Omental fat pad (tissue), 4 donors: ENCODE measurements around the gene ABCD3. TPM values are rescaled to one million over a fixed set of nuclear protein-coding genes. Genes with fewer than 3 reads are reported as not detected.
"Not testable (repeated sequence)": the region's sequence is repeated elsewhere in the genome, so short reads cannot be mapped to it uniquely, and the experiment has no call there.

Experiments used
- ATAC-seq: fragments of 150-250 bp; one replicate; pipeline ENCODE4 v1.9.1; 2016; ENCODE audit warnings: mild to moderate bottlenecking, moderate library complexity; ENCODE audit not compliant: low FRiP score
- DNase-seq: peaks from one replicate; pipeline ENCODE4 v3.0.0-alpha.2; 2019; ENCODE audit warnings: low spot score
- total RNA-seq, 4 donors: library from RNA; depleted of rRNA; stranded (reverse); fragments of >200 nt; gene quantifications; one replicate each; pipeline ENCODE4 v1.1.0, GENCODE V29; 2016
- TF ChIP-seq, protein P1 (sequence below), 3 donors: fragments of 450-650 bp; IDR thresholded peaks; one replicate each; pipeline ENCODE4 v1.5.1; 2016 to 2017; ENCODE audit warnings: antibody characterized with exemption in 3 of 3, mild to moderate bottlenecking in 3 of 3, moderate library complexity in 2 of 3

The ABCD3 gene
- total RNA-seq, 4 donors from 2014 or later, result 18.5 to 43.5 (median 23.4) TPM

DNA sequence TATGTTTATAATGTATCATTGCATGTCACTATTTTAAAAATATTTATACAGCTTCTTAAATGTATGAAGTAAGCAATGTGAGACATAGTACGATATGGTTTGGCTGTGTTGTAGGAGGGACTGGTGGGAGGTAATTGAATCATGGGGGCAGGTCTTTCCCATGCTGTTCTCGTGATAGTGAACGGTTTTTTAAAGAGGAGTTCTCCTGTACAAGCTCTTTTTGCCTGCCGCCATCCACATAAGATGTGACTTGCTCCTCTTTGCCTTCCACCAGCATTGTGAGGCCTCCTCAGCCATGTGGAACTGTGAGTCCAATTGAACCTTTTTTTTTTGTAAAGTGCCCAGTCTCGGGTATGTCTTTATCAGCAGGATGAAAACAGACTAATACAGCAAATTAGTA lies 10.3 kb downstream of the ABCD3 start:
- ATAC-seq (no peak), DNase-seq (no peak)
- TF ChIP-seq, protein P1, sequence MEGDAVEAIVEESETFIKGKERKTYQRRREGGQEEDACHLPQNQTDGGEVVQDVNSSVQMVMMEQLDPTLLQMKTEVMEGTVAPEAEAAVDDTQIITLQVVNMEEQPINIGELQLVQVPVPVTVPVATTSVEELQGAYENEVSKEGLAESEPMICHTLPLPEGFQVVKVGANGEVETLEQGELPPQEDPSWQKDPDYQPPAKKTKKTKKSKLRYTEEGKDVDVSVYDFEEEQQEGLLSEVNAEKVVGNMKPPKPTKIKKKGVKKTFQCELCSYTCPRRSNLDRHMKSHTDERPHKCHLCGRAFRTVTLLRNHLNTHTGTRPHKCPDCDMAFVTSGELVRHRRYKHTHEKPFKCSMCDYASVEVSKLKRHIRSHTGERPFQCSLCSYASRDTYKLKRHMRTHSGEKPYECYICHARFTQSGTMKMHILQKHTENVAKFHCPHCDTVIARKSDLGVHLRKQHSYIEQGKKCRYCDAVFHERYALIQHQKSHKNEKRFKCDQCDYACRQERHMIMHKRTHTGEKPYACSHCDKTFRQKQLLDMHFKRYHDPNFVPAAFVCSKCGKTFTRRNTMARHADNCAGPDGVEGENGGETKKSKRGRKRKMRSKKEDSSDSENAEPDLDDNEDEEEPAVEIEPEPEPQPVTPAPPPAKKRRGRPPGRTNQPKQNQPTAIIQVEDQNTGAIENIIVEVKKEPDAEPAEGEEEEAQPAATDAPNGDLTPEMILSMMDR (IDR thresholded peaks at IDR 0.05), result no peak

DNA sequence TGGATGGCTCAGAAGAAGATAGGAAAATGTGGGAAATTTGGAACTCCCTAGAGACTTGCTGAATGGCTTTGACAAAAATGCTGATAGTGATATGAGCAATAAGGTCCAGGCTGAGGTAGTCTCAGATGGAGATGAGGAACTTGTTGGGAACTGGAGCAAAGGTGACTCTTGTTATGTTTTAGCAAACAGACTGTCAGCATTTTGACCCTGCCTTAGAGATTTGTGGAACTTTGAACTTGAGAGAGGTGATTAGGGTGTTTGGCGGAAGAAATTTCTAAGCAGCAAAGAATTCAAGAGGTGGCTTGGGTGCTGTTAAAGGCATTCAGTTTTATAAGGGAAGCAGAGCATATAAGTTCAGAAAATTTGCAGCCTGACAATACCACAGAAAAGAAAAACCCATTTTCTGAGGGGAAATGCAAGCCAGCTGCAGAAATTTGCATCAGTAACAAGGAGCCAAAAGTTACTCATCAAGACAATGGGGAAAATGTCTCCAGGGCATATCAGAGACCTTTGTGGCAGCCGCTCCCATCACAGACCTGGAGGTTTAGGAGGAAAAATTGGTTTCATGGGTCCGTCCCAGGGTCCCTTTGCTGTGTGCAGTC lies 10.8 kb downstream of the ABCD3 start:
- DNase-seq, ATAC-seq: not testable (repeated sequence)

DNA sequence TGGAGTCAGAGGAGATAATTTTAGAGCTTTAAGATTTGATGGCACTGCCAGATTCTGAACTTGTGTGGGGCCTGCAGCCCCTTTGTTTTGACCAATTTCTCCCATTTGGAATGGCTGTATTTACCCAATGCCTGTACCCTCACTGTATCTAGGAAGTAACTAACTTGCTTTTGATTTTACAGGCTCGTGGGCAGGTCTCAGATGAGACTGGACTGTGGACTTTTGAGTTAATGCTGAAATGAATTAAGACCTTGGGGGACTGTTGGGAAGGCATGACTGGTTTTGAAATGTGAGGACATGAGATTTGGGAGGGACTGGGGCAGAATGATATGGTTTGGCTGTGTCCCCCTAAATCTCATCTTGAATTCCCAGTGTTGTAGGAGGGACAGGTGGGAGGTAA lies 11.9 kb downstream of the ABCD3 start:
- ATAC-seq, DNase-seq: not testable (repeated sequence)

DNA sequence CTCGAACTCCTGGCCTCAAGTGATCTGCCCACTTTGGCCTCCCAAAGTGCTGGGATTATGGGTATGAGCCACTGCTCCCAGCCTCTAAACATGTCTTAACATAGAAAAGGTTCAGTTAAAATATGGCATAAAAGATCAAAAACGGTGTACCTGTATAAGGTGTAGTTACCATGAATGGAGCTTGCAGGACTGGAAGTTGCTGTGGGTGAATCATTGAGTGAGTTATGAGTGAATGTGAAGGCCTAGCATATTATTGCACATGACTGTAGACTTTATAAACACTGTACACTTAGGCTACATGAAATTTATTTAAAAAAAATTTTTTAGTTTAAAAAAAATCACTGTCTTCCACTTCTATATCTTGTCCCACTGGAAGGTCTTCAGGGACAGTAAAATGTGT lies 15.7 kb downstream of the ABCD3 start:
- ATAC-seq, result no peak
- TF ChIP-seq, protein P1 (IDR thresholded peaks at IDR 0.05), result no peak
- DNase-seq, result no peak

DNA sequence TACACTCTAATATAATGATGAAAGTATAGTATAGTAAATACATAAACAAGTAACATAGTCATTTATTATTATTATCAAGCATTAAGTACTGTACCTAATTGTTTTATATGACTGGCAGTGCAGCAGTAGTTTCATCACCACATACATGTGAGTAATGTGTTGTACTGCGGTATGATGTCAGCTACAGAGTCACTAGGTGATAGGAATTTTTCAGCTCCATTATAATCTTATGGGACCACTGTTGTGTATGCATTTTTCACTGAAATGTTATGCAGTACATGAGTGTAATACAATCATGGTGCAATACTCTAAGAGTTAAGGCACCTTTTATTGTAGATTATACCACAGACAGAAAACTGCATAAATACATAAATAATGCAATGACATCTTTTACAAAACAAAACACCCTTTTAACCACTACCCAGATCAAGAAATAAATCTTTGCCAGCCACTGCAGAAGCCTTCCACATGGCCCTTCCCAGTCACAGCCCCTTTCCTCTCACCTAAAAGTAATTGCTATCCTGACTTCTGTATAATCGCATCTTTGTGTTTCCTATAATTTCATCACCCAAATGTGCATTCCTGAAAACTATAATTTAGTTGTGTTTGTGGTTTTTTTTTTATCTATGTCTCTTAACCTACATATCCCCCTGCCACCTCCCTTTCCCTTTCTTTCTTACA lies 16.3 kb downstream of the ABCD3 start:
- ATAC-seq, result no peak
- TF ChIP-seq, protein P1 (IDR thresholded peaks at IDR 0.05), result no peak
- no peak for DNase-seq

DNA sequence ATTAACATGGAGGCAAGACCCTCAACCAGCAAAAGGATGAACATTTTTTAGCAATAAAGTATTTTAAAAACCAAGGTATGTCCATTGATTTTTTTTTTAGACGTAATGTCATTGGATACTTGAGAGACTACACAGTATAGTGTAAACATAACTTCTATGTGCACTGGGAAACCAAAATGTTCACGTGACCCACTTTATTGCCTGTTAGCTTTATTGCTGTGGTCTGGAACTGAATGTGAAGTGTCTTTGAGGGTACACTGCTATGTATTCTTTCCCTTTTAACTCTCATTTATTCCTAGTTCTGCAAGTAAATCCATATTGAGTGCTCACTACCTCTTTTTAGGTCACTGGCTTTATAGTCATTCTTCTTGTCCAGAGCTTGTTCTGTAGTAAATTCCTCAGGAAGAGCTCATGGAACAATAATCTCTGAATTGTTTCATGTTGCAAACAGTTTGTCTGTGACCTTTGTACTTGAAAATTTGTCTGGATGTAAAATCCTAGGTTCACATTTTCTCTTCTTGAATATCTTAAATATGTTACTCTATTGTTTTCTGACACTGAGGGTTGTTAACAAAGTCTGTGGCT lies 20.6 kb downstream of the ABCD3 start:
- ATAC-seq (no peak), DNase-seq (no peak)

DNA sequence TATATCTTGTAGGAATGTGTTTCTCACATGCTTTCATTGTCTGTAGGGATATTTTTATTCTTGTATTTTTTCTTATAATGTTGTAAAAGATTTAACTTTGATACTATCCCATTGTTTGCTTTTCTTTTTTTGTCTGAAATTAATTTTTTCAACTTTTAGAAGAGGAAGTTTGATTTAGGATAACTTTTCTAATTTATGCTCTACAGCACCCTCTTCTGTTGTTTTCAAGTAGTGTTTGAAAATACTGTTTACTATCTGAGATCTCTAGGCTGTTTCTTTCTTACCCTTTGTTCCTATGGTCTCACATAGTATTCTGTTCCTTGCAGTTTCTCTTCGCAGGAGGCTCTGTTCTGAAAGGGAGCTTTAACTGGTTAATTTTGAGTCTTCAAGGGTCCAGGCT lies 21.9 kb downstream of the ABCD3 start:
- TF ChIP-seq, protein P1 (IDR thresholded peaks at IDR 0.05), result no peak
- ATAC-seq, result no peak

More for the DNA sequence above, 20.6 kb downstream of the ABCD3 start:
- TF ChIP-seq, protein P1 (IDR thresholded peaks at IDR 0.05), result no peak

DNA sequence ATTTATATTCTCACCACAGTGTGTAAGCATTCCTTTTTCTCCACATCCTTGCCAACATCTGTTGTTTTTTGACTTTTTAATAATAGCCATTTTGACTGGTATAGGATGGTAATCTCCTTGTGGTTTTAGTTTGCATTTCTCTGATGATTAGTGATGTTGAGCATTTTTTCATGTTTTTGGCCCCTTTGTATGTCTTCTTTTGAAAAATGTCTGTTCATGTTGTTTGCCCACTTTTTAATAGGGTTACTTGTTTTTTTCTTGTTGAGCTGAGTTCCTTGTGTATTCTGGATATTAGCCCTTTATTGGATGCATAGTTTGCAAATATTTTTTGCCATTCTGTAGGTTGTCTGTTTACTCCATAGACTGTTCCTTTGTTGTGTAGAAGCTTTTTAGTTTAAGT lies 24.9 kb downstream of the ABCD3 start:
- DNase-seq, ATAC-seq: not testable (repeated sequence)

More for the DNA sequence above, 21.9 kb downstream of the ABCD3 start:
- no peak for DNase-seq

DNA sequence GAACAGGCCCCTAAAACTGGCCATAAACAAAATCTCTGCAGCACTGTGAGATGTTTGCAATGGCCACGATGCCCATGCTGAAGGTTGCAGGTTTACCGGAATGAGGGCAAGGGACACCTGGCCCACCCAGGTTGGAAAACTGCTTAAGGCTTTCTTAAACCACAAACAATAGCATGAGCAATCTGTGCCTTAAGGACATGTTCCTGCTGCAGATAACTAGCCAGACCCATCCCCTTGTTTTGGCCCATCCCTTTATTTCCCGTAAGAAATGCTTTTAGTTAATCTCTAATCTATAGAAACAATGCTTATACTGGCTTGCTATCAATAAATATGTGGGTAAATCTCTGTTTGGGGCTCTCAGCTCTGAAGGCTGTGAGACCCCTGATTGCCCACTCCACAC lies 26.6 kb downstream of the ABCD3 start:
- not testable (repeated sequence) for DNase-seq, ATAC-seq

DNA sequence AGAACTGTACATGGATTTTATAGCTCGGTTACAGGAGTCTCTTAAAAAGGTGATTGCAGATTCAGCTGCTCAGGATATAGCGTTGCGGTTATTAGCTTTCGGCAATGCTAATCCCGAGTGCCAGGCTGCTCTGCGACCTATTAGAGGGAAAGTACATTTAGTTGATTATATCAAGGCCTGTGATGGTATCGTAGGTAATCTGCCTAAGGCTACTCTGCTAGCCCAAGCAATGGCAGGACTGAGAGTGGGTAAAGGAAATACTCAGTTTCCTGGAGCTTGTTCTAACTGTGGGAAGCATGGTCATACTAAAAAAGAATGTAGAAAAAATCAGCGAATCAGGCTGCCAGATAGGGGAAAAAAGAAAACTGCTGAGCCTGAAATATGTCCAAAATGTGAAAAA lies 27.5 kb downstream of the ABCD3 start:
- not testable (repeated sequence) for DNase-seq, ATAC-seq

DNA sequence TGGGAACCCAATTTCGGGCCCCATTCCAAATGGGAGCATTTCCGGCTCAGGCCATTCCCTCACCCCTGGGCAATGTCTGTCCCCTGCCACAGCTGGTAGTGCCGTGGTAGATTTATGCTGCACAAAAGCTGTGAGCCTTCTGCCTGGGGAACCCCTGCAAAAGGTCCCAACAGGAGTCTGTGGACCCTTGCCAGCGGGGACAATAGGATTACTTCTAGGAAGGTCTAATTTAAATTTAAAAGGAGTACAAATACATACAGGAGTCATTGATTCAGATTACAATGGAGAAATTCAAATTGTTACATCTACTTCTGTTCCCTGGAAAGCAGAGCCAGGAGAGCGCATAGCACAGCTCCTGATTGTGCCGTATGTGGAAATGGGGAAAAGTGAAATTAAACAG lies 28.0 kb downstream of the ABCD3 start:
- not testable (repeated sequence) for ATAC-seq, DNase-seq

DNA sequence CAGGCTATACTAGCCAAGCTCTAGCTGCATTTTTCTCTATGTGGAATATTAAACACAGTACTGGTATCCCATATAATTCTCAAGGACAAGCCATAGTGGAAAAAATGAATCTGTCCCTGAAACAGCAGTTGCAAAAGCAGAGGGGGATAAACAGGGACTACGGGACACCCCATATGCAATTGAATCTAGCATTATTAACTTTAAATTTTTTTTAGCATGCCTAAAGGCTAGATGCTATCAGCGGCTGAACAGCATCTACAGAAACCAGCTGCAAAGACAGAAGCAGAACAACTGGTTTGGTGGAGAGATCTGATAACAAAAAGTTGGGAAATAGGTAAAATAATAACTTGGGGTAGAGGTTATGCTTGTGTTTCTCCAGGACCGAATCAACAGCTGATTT lies 30.6 kb downstream of the ABCD3 start:
- DNase-seq, result not testable (repeated sequence)

More for the DNA sequence above, 30.6 kb downstream of the ABCD3 start:
- not testable (repeated sequence) for ATAC-seq
